ENCODE measurements around the gene IGFBP7.

IGFBP7 gene

DNA sequence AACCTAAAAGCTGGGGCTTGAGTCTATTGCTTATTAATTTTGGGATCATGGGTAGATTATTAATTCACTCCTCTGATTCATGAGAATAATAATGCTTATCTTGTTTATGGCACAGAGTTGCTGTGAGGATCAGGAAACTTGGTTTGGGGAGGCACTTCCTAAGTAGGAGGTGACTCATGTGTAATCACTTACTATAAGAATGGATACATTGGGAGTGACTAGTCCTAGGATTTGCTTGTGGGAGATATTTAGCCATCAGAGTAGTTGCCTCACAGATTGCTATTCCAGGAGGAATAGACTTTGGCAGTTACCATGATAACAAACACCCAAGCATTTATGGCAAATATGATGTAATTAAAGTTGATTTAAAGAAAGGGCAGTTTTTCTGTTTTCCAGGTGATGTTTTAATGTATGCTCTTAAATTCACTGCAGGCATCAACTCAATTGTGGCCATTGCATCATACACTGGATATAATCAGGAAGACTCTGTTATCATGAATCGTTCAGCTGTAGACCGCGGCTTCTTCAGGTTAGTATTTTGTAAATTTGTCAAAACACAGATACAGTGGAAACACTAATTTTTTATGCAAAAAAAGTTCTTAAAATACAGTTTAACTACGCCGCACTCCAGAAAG is 89.6 kb downstream of the IGFBP7 start:
- TF ChIP-seq, protein P1, sequence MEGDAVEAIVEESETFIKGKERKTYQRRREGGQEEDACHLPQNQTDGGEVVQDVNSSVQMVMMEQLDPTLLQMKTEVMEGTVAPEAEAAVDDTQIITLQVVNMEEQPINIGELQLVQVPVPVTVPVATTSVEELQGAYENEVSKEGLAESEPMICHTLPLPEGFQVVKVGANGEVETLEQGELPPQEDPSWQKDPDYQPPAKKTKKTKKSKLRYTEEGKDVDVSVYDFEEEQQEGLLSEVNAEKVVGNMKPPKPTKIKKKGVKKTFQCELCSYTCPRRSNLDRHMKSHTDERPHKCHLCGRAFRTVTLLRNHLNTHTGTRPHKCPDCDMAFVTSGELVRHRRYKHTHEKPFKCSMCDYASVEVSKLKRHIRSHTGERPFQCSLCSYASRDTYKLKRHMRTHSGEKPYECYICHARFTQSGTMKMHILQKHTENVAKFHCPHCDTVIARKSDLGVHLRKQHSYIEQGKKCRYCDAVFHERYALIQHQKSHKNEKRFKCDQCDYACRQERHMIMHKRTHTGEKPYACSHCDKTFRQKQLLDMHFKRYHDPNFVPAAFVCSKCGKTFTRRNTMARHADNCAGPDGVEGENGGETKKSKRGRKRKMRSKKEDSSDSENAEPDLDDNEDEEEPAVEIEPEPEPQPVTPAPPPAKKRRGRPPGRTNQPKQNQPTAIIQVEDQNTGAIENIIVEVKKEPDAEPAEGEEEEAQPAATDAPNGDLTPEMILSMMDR (IDR thresholded peaks at IDR 0.05; ENCODE audit: low read depth, low read length): no peak
- TF ChIP-seq, protein P2, sequence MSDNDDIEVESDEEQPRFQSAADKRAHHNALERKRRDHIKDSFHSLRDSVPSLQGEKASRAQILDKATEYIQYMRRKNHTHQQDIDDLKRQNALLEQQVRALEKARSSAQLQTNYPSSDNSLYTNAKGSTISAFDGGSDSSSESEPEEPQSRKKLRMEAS (IDR thresholded peaks at IDR 0.05; ENCODE audit: low read depth, low read length): no peak
- TF ChIP-seq POLR2A (IDR thresholded peaks at IDR 0.05; ENCODE audit: extremely low read depth, insufficient read length): no peak
- no peak for TF ChIP-seq MYC (IDR thresholded peaks at IDR 0.05; ENCODE audit: low read depth, low read length)
- no peak for DNase-seq (ENCODE audit: low read depth)
- H3K4me3 ChIP-seq (ENCODE audit: low read depth, low read length): no peak overlapping the region

- no peak overlapping the region for H3K4me3 ChIP-seq (ENCODE audit: low read depth, low read length)
- TF ChIP-seq MYC (IDR thresholded peaks at IDR 0.05; ENCODE audit: low read depth, low read length): no peak
- TF ChIP-seq, protein P2 (IDR thresholded peaks at IDR 0.05; ENCODE audit: low read depth, low read length): no peak
- TF ChIP-seq, protein P1 (IDR thresholded peaks at IDR 0.05; ENCODE audit: low read depth, low read length): no peak
- no peak for TF ChIP-seq POLR2A (IDR thresholded peaks at IDR 0.05; ENCODE audit: extremely low read depth, insufficient read length)
- no peak for DNase-seq (ENCODE audit: low read depth)
These were observed 91.2 kb downstream of the IGFBP7 start for GRCh38 chr4:57018980-57019379.

- DNase-seq (ENCODE audit: low read depth): no peak
- no peak overlapping the region for H3K4me3 ChIP-seq (ENCODE audit: low read depth, low read length)
- TF ChIP-seq, protein P2 (IDR thresholded peaks at IDR 0.05; ENCODE audit: low read depth, low read length): no peak
- TF ChIP-seq POLR2A (IDR thresholded peaks at IDR 0.05; ENCODE audit: extremely low read depth, insufficient read length) (no peak), MYC (IDR thresholded peaks at IDR 0.05; ENCODE audit: low read depth, low read length) (no peak)
- TF ChIP-seq, protein P1 (IDR thresholded peaks at IDR 0.05; ENCODE audit: low read depth, low read length): no peak
These were observed 96.6 kb downstream of the IGFBP7 start for GRCh38 chr4:57013543-57014120.

- TF ChIP-seq POLR2A (IDR thresholded peaks at IDR 0.05; ENCODE audit: extremely low read depth, insufficient read length): no peak
- TF ChIP-seq, protein P2 (IDR thresholded peaks at IDR 0.05; ENCODE audit: low read depth, low read length): no peak
- TF ChIP-seq, protein P1 (IDR thresholded peaks at IDR 0.05; ENCODE audit: low read depth, low read length): no peak
- DNase-seq (ENCODE audit: low read depth): no peak
- no peak overlapping the region for H3K4me3 ChIP-seq (ENCODE audit: low read depth, low read length)
These were observed 110.4 kb downstream of the IGFBP7 start for GRCh38 chr4:56999751-57000150.

DNA sequence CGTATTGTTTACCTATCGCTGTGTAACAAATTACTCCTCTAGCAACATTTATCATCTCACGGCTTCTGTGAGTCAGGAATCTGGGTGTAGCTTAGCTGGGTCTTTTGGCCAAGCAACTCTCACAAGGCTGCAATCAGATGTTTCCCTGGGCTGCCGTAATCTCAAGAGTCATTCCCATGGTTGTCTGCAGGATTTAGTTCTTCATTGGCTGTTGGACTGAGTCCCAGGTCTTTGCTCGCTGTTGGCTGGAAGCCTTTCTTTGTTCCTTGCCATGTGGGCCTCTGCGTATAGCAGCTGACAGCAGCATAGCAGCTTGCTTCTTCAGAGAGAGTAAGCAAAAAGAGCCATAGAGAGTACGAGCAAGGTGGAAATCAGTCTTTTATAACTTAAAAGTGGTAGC is 114.7 kb downstream of the IGFBP7 start:
- H3K4me3 ChIP-seq (ENCODE audit: low read depth, low read length): no peak overlapping the region
- DNase-seq (ENCODE audit: low read depth): no peak
- TF ChIP-seq POLR2A (IDR thresholded peaks at IDR 0.05; ENCODE audit: extremely low read depth, insufficient read length) (no peak), MYC (IDR thresholded peaks at IDR 0.05; ENCODE audit: low read depth, low read length) (no peak)
- TF ChIP-seq, protein P1 (IDR thresholded peaks at IDR 0.05; ENCODE audit: low read depth, low read length): no peak
- TF ChIP-seq, protein P2 (IDR thresholded peaks at IDR 0.05; ENCODE audit: low read depth, low read length): no peak
